Measurements from ENCODE around the gene GLDN.

- TF ChIP-seq CTCF (IDR thresholded peaks at IDR 0.05 in 4 of 5, conservative IDR thresholded peaks at IDR 0.05 in 1 of 5) (no peak), POLR2A (IDR thresholded peaks at IDR 0.05) (no peak)
Observed at GRCh38 chr15:51348688-51349087, 7.2 kb downstream of the GLDN start.
